NCI-H2227 treated with DMSO at 0.1 percent for 48 hours (cell line): ENCODE results near the gene RDH12.
"Not testable (repeated sequence)": the region's sequence is repeated elsewhere in the genome, so short reads cannot be mapped to it uniquely, and the experiment has no call there.

ENCODE experiments used
- DNase-seq: peaks from one replicate; lab custom pipeline; 2025; lab: John Stamatoyannopoulos, UW

Gene RDH12

GRCh38 chr14:67705211-67705610 lies 3.5 kb downstream of the RDH12 start:
- no peak for DNase-seq

- not testable (repeated sequence) for DNase-seq
Measured at GRCh38 chr14:67709346-67709745, 7.7 kb downstream of the RDH12 start.

- not testable (repeated sequence) for DNase-seq
Measured at GRCh38 chr14:67709796-67710195, 8.1 kb downstream of the RDH12 start.

GRCh38 chr14:67710209-67710608 lies 8.5 kb downstream of the RDH12 start:
- DNase-seq, result no peak

- DNase-seq, result no peak
Measured at GRCh38 chr14:67717048-67717447, 15.4 kb downstream of the RDH12 start.

- no peak for DNase-seq
Measured at GRCh38 chr14:67718265-67718664, 16.6 kb downstream of the RDH12 start.

GRCh38 chr14:67719385-67719784 lies 17.7 kb downstream of the RDH12 start:
- DNase-seq, result not testable (repeated sequence)

GRCh38 chr14:67719866-67720265 lies 18.2 kb downstream of the RDH12 start:
- DNase-seq, result no peak

- DNase-seq, result no peak
Measured at GRCh38 chr14:67721875-67722274, 20.2 kb downstream of the RDH12 start.

- DNase-seq, result peak; percentile 27
Measured at GRCh38 chr14:67722293-67722692, 20.6 kb downstream of the RDH12 start.

GRCh38 chr14:67725171-67725570 lies 23.5 kb downstream of the RDH12 start:
- DNase-seq, result no peak

GRCh38 chr14:67727361-67727760 lies 25.7 kb downstream of the RDH12 start:
- DNase-seq, result no peak

- no peak for DNase-seq
Measured at GRCh38 chr14:67728258-67728657, 26.6 kb downstream of the RDH12 start.

- DNase-seq, result no peak
Measured at GRCh38 chr14:67729072-67729885, 27.6 kb downstream of the RDH12 start.

GRCh38 chr14:67733616-67734015 lies 31.9 kb downstream of the RDH12 start:
- no peak for DNase-seq

GRCh38 chr14:67734675-67735074 lies 33.0 kb downstream of the RDH12 start:
- no peak for DNase-seq

- DNase-seq, result no peak
Measured at GRCh38 chr14:67735336-67736147, 33.9 kb downstream of the RDH12 start.

GRCh38 chr14:67736771-67737170 lies 35.1 kb downstream of the RDH12 start:
- DNase-seq, result no peak

- DNase-seq, result no peak
Measured at GRCh38 chr14:67738740-67739504, 37.2 kb downstream of the RDH12 start.

- no peak for DNase-seq
Measured at GRCh38 chr14:67744046-67744445, 42.4 kb downstream of the RDH12 start.

- no peak for DNase-seq
Measured at GRCh38 chr14:67746927-67747326, 45.2 kb downstream of the RDH12 start.

- DNase-seq, result no peak
Measured at GRCh38 chr14:67748312-67748711, 46.6 kb downstream of the RDH12 start.
